ENCODE results near the gene AASDH.
A peak's percentile ranks its signal among the peaks of the same experiment; 100 is the strongest.
"Not testable (repeated sequence)": the region's sequence is repeated elsewhere in the genome, so short reads cannot be mapped to it uniquely, and the experiment has no call there.

Gene AASDH

GRCh38 chr4:56371426-56372220, 15.7 kb downstream of the AASDH start:
- no peak for TF ChIP-seq CTCF (conservative IDR thresholded peaks at IDR 0.05; ENCODE audit: low read length)
- H3K4me3 ChIP-seq (ENCODE audit: low read length) = no peak overlapping the region
- DNase-seq (ENCODE audit: low read depth) = no peak

GRCh38 chr4:56370377-56370776, 16.9 kb downstream of the AASDH start:
- no peak overlapping the region for H3K4me3 ChIP-seq (ENCODE audit: low read length)
- DNase-seq (ENCODE audit: low read depth) = no peak
- TF ChIP-seq CTCF (conservative IDR thresholded peaks at IDR 0.05; ENCODE audit: low read length) = no peak

- not testable (repeated sequence) for DNase-seq (ENCODE audit: low read depth); H3K4me3 ChIP-seq (ENCODE audit: low read length)
Measured at GRCh38 chr4:56362981-56363380, 24.3 kb downstream of the AASDH start.

GRCh38 chr4:56360071-56360470, 27.2 kb downstream of the AASDH start:
- no peak for TF ChIP-seq CTCF (conservative IDR thresholded peaks at IDR 0.05; ENCODE audit: low read length)
- H3K4me3 ChIP-seq (ENCODE audit: low read length) = no peak overlapping the region
- DNase-seq (ENCODE audit: low read depth) = peak; percentile 28

GRCh38 chr4:56356650-56357049, 30.6 kb downstream of the AASDH start:
- H3K4me3 ChIP-seq (ENCODE audit: low read length) = no peak overlapping the region
- no peak for TF ChIP-seq CTCF (conservative IDR thresholded peaks at IDR 0.05; ENCODE audit: low read length)
- no peak for DNase-seq (ENCODE audit: low read depth)

GRCh38 chr4:56348576-56348975, 38.7 kb downstream of the AASDH start:
- no peak for TF ChIP-seq CTCF (conservative IDR thresholded peaks at IDR 0.05; ENCODE audit: low read length)
- DNase-seq (ENCODE audit: low read depth) = no peak
- no peak overlapping the region for H3K4me3 ChIP-seq (ENCODE audit: low read length)

- peak; percentile 48 for DNase-seq (ENCODE audit: low read depth)
- no peak for TF ChIP-seq CTCF (conservative IDR thresholded peaks at IDR 0.05; ENCODE audit: low read length)
- H3K4me3 ChIP-seq (ENCODE audit: low read length) = no peak overlapping the region
Measured at GRCh38 chr4:56345458-56345857, 41.8 kb downstream of the AASDH start.
